Stimulated activated CD8-positive, alpha-beta memory T cell treated with anti-CD3 and anti-CD28 coated beads, Interleukin-4, amount 100 ng/mL, for 48 hours (primary cell): ENCODE measurements around the gene BTBD2.
A peak's percentile ranks its signal among the peaks of the same experiment; 100 is the strongest.
"Not testable (repeated sequence)": the region's sequence is repeated elsewhere in the genome, so short reads cannot be mapped to it uniquely, and the experiment has no call there.

Source experiments
- DNase-seq: peaks from one replicate; pipeline ENCODE4 v3.0.0-alpha.2; 2020

The BTBD2 gene

DNA sequence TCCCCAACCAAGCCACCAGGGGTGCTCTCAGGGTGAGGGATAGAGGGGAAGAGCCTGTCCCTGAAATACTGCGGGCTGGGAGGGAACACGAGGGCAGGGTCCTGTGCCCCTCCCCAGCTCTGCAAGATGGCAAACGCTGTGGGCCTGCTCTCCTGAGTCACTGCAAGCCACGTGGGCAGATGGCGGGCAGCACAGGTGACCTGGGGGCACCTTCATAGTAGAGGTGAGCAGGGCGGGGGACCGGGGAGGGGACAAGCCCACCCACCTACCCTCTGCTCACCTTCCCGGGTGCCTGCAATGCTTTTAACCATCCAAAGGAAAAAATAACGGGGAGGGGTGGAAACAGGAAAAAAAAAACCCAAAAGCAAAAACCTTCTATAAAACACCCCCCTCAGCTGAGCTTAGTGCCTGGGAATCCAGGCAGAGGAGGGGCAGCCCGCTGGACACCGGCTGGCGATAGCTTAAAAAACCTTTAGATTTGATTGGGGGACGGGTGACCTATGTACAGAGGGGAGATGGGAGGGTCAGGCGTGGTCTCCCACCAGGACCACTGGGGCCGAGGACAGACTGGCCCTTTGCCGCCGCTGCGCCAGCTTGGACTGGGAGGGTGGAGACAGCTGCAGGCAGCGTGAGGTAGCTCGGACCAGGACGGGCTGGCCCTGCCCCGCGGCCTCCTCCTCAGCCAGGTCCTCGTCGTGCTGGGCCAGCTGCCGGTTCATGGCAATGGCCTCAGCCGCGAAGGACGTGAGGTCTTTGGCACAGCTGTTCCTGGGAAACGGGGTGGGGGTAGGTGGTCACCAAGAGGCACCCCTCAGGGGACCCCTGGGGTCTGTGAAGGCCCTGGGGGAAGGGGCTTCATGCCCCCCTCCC is 23.8 kb upstream of the BTBD2 start:
- DNase-seq: no peak

DNA sequence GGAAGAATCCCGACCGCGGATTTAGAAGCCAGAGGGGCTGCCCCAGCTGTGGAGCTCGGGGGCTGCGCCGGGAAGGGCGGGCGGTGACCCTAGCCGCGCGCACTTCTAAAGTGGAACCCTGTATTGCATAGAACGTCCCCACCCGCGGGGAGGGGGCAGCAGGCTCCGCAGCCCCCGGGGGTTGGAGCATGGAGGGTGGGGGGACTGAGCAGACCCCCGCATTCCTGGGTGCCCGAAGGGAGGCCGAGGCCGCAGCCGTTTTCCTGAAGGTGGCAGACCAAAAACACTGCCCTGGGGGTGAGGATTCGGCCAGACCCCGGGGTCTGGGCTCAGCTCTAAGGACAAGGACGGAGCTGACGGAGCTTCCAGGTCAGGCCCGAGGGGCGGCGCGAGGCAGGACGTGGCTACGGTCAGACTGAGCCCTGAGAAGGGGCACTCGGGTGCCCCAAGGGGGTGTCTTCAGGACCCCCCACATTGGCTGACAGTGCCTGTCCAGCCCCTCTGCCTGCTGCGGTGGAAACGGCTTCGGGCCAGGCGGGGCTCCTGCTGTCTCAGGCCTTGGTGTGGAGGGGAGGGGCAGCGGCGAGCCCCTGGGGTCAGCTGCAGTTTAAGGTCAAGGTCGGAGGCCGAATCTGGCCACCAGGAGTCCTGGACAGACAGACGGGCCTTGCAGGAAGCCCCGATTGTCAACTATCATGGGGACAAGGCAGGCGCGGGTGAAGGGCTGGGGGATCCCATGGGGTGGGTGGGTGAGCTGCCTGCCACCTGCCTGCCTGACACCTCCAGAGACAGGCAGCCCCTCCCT is 23.0 kb upstream of the BTBD2 start:
- no peak for DNase-seq

DNA sequence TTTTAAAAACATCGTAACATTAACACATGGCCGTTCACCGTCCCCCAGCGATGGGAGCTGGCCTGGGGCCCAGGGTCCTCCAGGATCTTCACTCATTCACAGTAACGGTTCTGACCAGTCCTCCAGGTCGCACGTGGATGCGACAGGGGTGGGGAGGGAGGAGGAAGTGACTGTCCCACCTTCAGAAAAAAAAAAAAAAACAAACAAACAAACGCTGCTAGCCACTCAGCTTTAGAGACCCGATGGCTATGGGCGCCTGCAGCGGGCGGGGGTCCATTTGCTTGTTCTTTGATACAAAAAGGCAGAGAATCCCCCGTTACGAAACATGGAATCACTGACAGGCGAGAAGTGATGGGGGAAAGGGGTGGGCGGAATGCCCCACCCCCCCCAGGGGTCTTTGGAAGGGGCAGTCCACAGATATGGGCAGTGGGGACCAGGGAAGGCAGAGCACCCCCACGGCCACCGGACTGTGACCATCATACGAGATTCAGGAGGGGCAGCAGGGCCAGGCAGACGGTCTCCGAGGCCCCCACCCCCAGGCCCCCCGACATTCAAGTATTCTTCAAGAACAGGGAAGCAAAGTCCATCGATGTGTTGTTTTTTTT is 22.2 kb upstream of the BTBD2 start:
- no peak for DNase-seq

GRCh38 chr19:2036424-2036823 is 20.9 kb upstream of the BTBD2 start:
- no peak for DNase-seq

GRCh38 chr19:2035590-2035991 is 20.1 kb upstream of the BTBD2 start:
- DNase-seq: no peak

DNA sequence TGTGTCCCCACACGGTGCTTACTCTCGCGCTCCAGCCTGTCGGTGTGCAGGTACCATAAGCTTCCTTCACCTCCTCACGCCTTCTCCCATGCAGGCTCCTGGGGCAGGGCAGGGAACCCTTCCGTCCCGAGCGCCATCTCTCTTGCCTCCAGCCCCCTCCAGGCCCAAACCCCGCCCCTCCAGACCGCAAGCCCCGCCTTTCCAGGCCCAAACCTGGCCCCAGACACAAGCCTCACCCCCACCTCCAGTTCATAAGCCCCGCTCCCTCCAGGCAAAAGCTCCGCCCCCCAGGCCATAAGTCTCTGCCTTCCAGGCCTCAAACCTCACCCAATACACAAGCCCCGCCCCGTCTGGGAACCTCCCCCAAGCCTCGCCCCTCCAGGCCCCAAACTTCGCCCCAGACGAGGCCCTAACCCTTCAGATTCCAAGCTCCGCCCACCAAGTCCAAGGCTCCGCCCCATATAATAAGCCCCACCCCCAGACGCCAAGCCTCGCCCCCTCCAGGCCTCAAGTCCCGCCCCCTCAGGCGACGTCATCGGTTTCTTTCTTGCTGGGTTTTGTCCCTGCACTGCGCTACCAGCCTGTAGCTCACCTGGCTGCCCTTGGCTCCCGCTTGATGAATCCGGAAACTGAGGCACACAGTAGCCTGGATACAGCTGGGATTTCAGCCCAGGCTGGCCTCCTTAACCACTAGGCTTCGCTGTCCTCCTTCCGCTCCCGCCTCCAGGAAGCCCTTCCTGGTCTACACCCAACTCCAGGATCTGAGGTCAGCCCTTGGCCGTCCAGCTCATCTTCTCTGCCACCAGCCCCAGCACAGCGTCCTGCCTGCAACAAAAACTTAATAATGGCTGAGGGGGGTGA is 19.4 kb upstream of the BTBD2 start:
- DNase-seq: peak; percentile 88

DNA sequence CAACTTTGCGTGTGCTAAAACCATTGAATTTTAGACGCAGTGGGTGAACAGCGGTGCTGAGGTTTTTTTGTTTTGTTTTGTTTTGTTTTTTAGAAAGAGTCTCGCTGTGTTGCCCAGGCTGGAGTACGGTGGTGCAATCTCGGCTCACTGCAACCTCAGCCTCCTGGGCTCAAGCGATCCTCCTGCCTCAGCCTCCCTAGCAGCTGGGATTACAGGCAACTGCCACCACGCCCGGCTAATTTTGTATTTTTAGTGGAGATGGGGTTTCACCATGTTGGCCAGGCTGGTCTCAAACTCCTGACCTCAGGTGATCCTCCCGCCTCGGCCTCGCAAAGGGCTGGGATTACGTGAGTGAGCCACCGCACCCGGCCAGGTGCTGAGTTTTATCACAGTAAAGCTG is 18.7 kb upstream of the BTBD2 start:
- not testable (repeated sequence) for DNase-seq

DNA sequence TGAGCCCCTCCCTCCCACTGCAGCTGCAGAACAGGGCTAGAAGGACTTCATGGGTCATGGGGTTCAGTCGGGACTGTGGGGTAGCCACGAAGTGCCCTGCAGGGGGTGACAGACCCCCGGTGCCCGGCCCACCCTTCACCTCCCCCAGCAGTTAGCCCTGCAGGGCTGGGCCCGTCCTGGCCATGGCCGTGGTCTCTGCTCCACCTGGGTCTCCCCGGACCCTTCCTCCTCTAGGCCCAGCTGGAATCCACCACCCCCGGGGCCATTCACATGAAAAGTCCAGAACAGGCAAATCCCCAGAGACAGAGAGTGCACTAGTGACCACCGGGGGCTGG is 18.3 kb upstream of the BTBD2 start:
- DNase-seq: no peak

- DNase-seq: no peak
These were observed 17.8 kb upstream of the BTBD2 start for GRCh38 chr19:2033115-2033824.

GRCh38 chr19:2032296-2032941 is 16.9 kb upstream of the BTBD2 start:
- DNase-seq: peak; percentile 64

GRCh38 chr19:2027361-2027760 is 11.8 kb upstream of the BTBD2 start:
- no peak for DNase-seq

DNA sequence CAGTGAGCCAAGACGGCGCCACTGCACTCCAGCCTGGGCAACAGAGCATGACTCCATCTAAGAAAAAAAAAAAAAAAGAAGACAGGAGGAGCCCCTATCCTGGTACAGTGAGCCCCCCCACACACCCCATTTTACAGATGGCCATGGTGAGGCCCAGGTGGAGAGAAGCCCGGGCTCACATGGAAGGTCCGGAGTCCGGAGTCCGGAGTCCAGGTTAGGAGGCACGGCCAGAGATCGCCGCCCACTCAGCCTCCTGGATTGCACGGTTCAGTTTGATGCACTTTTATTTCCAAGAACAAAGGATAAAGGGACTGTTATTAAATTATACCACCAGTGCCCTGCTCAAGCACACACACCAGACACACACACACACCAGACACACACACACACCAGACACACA is 11.3 kb upstream of the BTBD2 start:
- no peak for DNase-seq

DNA sequence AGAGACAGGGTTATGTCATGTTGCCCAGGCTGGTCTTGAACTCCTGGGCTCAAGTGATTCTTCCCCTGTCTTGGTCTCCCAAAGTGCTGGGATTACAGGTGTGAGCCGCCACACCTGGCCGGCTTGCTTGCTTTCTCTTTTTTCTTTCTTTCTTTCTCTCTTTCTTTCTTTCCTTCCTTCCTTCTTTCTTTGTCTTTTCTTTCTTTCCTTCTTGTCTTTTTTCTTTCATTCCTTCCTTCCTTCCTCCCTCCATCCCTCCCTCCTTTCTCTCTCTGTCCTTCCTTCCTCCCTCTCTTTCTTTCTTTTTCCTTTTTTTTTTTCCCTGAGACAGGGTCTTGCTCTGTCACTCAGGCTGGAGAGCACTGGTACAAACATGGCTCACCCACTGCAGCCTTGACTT is 6.8 kb upstream of the BTBD2 start:
- DNase-seq: no peak

DNA sequence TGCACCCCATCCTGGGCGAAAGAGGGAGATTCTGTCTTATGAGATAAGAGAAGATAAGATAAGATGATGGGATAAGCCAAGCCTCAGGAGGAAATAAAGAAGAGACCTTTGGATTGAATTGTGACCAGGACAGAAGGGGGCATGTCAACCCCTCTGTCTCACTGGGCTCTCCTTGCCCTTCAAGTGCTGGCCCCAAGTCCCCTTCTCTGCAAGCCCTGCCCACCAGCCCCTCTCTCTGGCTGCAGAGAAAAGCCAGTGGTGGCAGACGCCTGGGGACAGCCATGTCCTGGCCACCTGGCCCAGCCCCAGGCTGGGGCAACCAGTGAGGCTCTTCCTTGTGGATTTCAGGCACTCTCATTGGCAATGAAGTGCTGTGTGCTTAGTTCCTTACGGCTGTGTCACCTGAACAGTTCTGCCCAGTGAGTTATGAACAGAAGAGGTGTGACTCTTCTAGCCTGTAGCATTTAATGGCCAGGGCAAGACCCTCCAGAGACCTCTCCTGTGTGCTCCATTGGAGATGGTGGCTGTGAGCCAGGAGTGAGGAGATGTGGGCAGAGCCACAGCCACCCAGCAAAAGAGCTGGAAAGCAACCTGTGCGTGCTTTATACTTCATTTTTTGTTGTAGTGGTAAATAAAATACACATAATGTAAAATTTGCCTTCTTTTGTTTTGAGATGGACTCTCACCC is 6.1 kb upstream of the BTBD2 start:
- no peak for DNase-seq

- DNase-seq: no peak
These were observed 3.2 kb upstream of the BTBD2 start for GRCh38 chr19:2018752-2019151.

- DNase-seq: peak; percentile 63
These were observed 710 bp upstream of the BTBD2 start for GRCh38 chr19:2016041-2016807.

DNA sequence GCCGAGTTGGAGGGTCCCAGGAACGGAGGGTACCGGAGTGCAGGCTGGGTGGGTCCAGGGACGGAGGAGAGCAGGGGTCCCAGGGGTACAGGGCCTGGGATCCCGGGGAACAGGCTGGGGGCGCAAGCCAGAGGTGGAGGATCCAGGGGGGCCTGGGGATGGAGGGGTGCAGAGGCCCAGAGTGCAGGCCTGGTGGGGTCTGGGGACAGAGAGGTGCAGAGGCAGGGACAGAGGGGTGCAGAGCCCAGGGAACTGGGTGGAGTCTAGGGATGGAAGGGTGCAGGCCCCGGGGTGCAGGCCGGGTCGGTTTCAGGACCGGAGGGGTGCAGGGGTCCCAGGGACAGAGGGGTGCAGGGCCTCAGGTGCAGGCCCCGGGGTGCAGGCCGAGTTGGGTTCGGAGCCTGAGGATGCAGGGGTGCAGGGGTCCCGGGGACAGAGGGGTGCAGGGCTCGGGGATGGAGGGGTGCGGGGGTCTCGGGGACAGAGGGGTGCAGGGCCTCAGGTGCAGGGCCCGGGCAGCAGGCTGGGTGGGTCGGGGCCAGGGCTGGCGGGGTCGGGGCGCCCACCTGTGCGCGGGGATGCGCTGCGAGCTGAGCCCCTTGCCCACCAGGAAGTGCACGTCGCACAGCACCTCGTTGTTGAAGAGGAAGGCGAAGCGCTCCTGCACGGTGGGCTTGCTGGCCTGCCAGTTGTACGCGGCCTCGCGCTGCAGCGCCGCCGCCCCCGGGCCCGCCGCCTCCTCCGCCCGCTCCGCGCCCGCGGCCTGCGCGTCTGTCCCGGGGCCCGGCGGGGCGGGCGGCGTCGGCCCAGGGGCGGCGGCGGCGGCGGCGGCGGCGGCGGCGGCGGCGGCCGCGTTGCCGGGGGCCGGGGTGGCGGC is 545 bp downstream of the BTBD2 start:
- DNase-seq: peak; percentile 40

- DNase-seq: no peak
These were observed 1.4 kb downstream of the BTBD2 start for GRCh38 chr19:2014131-2014571.

GRCh38 chr19:2013683-2013961 is 1.9 kb downstream of the BTBD2 start:
- DNase-seq: no peak
